ENCODE results near the gene CPTP. TPM values are rescaled to one million over a fixed set of nuclear protein-coding genes. Genes with fewer than 3 reads are reported as not detected.

The CPTP gene
- polyA plus RNA-seq, 1 experiment = 7.1 TPM

- ChIA-PET CTCF (interaction anchor here (0.9 kb wide), 1 partner anchor 182 kb away, joined by 3 read pairs; no protein-coding TSS in a partner anchor), POLR2A (interaction anchor here (0.5 to 1.3 kb wide), 7 partner anchors 10 to 71 kb away, joined by 3 to 5 read pairs (median 4); partner anchors contain the start of genes AURKAIP1 and UBE2J2)
- Histone ChIP-seq H3K27me3 (ENCODE audit: control insufficient read depth, insufficient read depth, low read length) (no peaks in the 10 kb centered on the region), H3K4me3 (ENCODE audit: low read depth, low read length) (peak overlapping the region; percentile 72), H3K27ac (ENCODE audit: low read depth, low read length) (peak overlapping the region; percentile 89), H3K9me3 (ENCODE audit: control insufficient read depth, insufficient read depth, low read length) (no peaks in the 10 kb centered on the region; the same call in 1 of the 2 replicates)
- no peak for TF ChIP-seq CTCF (IDR thresholded peaks at IDR 0.05; ENCODE audit: low read depth, low read length)
- DNase-seq (ENCODE audit: low read depth, low spot score) = peak; percentile 65
These were observed 20.0 kb upstream of the CPTP start for GRCh38 chr1:1304331-1305299.

- ChIA-PET CTCF (interaction anchor here (0.9 kb wide), 1 partner anchor 183 kb away, joined by 3 read pairs; no protein-coding TSS in a partner anchor), POLR2A (interaction anchor here (0.5 to 1.3 kb wide), 7 partner anchors 11 to 70 kb away, joined by 3 to 5 read pairs (median 4); partner anchors contain the start of genes AURKAIP1 and UBE2J2)
- no peak for TF ChIP-seq CTCF (IDR thresholded peaks at IDR 0.05; ENCODE audit: low read depth, low read length)
- H3K9me3 ChIP-seq (ENCODE audit: control insufficient read depth, insufficient read depth, low read length) = no peaks in the 10 kb centered on the region; the same call in 1 of the 2 replicates
- H3K27ac ChIP-seq (ENCODE audit: low read depth, low read length) = peak overlapping the region; percentile 89
- DNase-seq (ENCODE audit: low read depth, low spot score) = peak; percentile 29
- peak overlapping the region; percentile 72 for H3K4me3 ChIP-seq (ENCODE audit: low read depth, low read length)
- H3K27me3 ChIP-seq (ENCODE audit: control insufficient read depth, insufficient read depth, low read length) = no peaks in the 10 kb centered on the region
These were observed 19.1 kb upstream of the CPTP start for GRCh38 chr1:1305300-1306069.

GRCh38 chr1:1306070-1306660 lies 18.4 kb upstream of the CPTP start:
- no peak for DNase-seq (ENCODE audit: low read depth, low spot score)
- H3K27me3 ChIP-seq (ENCODE audit: control insufficient read depth, insufficient read depth, low read length) = no peaks in the 10 kb centered on the region
- H3K4me3 ChIP-seq (ENCODE audit: low read depth, low read length) = peak overlapping the region; percentile 72
- POLR2A ChIA-PET = interaction anchor here (1.0 to 1.3 kb wide), 2 partner anchors 15 to 69 kb away, joined by 4 to 5 read pairs; partner anchors contain the start of gene AURKAIP1
- peak overlapping the region; percentile 89 for H3K27ac ChIP-seq (ENCODE audit: low read depth, low read length)
- CTCF ChIA-PET = no interaction called here
- TF ChIP-seq CTCF (IDR thresholded peaks at IDR 0.05; ENCODE audit: low read depth, low read length) = peak; percentile 32
- no peaks in the 10 kb centered on the region; the same call in 1 of the 2 replicates for H3K9me3 ChIP-seq (ENCODE audit: control insufficient read depth, insufficient read depth, low read length)

- Histone ChIP-seq H3K27ac (ENCODE audit: low read depth, low read length) (peak overlapping the region; percentile 21), H3K4me3 (ENCODE audit: low read depth, low read length) (peak overlapping the region; percentile 72), H3K9me3 (ENCODE audit: control insufficient read depth, insufficient read depth, low read length) (no peaks in the 10 kb centered on the region; the same call in 1 of the 2 replicates), H3K27me3 (ENCODE audit: control insufficient read depth, insufficient read depth, low read length) (no peaks in the 10 kb centered on the region)
- POLR2A ChIA-PET = no interaction called here
- no peak for DNase-seq (ENCODE audit: low read depth, low spot score)
- CTCF ChIA-PET = no interaction called here
- TF ChIP-seq CTCF (IDR thresholded peaks at IDR 0.05; ENCODE audit: low read depth, low read length) = no peak
These were observed 17.8 kb upstream of the CPTP start for GRCh38 chr1:1306661-1307260.

Measured in AG04450 (cell line).